Non-pigmented ciliary epithelial cell (primary cell): ENCODE results near the gene NOXO1.
A peak's percentile ranks its signal among the peaks of the same experiment; 100 is the strongest.
"Not testable (repeated sequence)": the region's sequence is repeated elsewhere in the genome, so short reads cannot be mapped to it uniquely, and the experiment has no call there.

Source experiments
- DNase-seq: peaks from one replicate; pipeline ENCODE4 v3.0.0-alpha.2; 2010; ENCODE audit warnings: low read depth

NOXO1 gene

DNA sequence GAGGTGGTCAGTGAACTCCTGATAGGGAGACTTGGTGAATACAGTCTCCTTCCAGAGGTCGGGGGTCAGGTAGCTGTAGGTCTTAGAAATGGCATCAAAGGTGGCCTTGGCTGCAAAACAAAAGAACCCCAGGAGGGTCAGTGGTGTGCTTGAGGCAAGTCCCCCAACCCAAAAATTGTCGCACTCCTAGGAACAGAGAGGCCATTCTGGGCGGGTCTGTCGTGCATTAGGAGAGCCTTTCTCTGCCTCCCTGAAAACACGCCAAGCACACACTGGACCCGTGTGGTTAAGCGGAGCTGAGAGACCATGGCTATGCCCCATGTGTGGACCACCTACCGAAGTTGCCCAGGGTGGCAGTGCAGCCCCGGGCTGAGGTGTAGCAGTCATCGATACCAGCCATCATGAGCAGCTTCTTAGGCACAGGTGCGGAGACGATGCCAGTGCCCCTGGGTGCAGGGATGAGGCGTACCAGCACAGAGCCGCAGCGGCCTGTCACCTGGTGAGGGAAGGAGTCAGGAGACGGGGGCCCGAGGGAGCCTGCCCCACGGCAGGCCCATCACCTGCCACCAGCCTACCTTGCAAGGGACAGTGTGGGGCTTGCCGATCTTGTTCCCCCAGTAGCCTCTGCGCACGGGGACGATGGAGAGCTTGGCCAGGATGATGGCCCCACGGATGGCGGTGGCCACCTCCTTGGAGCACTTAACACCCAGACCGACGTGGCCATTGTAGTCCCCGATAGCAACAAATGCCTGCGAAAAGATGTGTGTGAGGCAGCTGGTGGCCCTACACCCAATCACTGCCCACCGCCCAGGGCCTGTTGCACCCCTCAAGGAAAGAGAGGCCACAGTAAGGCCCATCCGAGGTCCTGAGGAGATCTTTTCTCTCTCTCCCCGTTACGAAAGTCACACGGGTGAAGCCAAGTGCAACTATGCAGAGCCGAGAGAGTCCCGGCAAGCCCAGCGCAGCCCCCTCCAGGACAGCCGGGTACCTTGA lies 18.8 kb downstream of the NOXO1 start:
- not testable (repeated sequence) for DNase-seq

DNA sequence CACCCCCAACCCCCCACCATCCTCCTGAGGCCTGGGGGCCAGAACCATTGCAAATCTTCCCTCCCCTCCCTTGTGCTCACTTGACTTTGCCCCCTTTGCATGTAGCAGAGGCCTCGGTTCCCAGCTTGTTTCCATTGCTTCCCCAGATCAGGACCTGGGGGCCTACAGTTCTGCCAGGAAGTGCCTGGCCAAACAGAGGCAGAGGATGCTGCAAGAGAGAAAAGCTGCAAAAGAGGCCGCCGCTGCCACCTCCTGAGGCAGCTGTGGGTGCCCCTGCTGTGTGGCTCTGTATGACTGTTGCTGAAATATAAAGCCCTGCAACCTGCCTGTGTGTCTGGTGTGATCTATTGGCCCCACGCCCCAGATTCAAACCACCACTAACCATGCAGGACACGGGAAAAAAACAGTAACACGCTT lies 19.6 kb downstream of the NOXO1 start:
- no peak for DNase-seq

DNA sequence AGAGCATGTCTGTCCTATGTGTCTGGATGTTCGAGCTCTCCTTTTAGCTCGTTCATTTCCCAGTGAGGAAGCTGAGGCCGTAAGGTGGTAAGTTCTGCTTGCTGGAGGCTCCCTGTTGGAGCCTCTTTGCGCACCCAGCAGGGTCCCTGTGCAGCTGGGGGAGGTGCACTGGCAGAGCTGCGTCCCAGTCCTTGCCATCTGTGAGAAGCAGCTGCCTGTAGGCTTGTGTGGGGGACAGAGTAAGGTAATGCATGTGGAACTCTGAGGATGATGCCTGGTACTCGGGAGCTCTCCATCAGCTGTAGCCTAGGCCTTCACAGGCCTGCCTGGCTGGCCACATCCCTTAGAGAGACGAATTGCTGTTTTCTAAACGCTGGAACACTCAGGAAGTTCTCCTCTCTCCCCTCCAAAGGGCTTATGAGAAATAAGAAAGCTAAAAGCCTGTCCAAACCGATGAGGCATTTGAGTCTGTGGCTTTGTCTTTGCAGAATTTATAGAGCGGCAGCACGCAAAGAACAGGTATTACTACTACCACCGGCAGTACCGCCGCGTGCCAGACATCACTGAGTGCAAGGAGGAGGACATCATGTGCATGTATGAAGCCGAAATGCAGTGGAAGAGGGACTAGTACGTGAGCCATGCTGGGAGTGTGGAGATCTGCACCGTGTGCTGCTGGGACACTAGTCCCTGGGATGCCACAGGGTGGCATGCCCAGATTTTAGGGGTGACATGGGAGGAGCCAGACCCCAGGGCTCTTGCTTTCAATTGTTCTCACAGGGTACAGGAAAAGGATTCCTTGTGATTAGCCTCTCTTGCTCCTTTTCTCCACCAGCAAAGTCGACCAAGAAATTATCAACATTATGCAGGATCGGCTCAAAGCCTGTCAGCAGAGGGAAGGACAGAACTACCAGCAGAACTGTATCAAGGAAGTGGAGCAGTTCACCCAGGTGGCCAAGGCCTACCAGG lies 20.3 kb downstream of the NOXO1 start:
- no peak for DNase-seq

DNA sequence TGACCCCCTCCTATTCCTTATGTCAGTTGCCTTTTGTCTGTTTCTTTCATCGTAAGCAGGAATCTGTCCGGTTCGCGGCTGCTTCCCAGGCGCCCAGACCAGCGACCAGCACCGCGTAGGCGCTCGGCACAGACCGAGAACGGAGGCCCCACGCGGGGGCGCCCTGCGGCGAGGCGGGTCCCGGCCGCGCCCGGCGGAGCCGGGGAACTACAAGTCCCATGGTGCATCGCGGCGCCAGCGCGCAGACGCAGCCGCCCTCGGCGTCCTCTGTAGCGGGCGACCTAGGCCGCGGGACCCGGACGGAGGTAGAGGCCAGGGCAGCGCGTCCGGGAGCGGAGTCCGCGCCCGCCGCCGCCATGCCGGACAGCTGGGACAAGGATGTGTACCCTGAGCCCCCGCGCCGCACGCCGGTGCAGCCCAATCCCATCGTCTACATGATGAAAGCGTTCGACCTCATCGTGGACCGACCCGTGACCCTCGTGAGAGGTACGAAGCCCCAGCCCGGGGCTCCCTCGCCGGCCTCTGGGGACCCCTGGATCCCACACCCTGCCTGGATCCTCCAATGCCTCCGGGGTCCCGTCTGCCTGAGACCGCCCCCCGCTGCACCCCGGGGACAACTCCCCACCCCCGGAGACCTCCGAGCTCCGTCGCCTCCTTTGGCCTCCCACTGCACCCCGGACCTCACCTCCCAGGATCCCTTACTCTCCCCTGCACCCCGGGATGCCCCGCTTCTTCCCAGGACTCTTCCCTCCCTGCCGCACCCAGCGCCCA lies 21.8 kb downstream of the NOXO1 start, which contains the start of gene NDUFB10:
Gene NDUFB10, plus strand, starts transcription at position 270 of the 771 bp plus-strand sequence. Its CDS starts 87 bp downstream, at position 357.
- no peak for DNase-seq

DNA sequence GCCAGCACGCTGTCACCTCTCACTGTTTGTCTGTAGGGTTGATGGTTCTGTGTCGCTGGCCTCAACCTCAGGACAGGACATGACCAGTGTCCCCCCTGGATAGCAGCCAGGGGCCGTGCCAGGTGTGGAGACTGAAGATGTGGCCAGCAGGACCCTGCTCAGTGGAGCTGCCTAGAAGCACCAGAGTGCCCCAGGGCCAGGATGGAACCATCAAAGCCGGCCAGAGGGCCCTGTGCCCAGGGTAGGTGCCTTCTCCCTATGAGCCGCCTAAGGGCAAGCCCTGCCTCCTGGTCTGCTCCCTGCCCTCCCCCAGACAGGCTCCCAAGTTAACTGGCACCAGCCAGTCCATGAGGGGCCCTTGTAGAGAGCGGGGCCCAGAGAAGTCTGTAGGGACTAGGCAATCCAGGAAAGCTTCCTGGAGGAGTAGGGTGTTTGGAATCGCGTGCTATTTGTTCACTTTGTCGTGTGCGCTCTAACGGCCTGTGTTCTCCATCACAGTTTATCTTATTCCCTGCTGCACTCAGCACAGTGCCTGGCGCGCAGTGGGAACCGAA lies 22.5 kb downstream of the NOXO1 start:
- no peak for DNase-seq

DNA sequence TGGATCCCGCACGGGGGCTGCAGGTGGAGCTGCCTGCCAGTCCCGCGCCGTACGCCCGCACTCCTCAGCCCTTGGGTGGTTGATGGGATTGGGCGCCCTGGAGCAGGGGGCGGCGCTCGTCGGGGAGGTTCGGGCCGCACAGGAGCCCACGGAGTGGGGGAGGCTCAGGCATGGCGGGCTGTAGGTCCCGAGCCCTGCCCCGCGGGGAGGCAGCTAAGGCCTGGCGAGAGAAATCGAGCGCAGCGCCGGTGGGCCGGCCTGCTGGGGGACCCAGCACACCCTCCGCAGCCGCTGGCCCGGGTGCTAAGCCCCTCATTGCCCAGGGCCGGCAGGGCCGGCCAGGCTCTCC lies 23.2 kb downstream of the NOXO1 start:
- not testable (repeated sequence) for DNase-seq

DNA sequence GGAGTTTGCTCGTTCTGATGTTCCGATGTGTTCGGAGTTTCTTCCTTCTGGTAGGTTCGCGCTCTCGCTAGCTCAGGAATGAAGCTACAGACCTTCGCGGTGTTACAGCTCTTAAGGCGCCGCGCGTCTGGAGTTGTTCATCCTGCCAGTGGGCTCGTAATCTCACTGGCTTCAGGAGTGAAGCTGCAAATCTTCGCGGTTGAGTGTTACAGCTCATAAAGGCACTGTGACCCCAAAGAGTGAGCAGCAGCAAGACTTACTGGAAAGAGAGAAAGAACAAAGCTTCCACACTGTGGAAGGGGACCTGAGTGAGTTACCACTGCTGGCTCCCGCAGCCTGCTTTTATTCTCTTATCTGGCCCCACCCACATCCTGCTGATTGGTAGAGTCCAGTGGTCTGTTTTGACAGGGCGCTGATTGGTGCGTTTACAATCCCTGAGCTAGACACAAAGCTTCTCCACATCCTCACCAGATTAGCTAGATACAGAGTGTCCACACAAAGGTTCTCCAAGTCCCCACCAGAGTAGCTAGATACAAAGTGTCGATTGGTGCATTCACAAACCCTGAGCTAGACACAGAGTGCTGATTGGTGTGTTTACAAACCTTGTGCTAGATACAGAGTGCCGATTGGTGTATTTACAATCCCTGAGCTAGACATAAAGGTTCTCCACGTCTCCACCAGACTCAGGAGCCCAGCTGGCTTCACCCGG lies 23.7 kb downstream of the NOXO1 start:
- DNase-seq = not testable (repeated sequence)

DNA sequence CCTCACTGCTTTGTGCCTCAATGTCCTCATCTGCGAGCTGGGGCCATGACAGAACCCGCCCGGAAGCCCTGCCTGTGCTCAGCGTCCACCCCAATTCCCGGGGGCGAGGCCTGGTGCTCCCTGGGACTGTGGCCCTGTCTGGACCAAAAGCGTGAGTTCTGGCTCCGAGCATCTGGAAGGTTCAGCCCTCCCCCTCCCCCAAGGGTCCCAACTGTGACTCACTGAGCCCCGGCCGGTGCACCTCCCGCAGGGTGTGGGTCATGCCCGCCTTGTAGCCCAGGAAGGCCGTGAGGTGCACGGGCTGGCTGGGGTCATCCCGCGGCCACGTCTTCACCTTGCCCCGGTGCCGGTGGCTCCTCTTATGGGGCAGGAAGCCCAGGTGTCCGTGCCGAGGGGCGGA lies 27.5 kb downstream of the NOXO1 start:
- no peak for DNase-seq

DNA sequence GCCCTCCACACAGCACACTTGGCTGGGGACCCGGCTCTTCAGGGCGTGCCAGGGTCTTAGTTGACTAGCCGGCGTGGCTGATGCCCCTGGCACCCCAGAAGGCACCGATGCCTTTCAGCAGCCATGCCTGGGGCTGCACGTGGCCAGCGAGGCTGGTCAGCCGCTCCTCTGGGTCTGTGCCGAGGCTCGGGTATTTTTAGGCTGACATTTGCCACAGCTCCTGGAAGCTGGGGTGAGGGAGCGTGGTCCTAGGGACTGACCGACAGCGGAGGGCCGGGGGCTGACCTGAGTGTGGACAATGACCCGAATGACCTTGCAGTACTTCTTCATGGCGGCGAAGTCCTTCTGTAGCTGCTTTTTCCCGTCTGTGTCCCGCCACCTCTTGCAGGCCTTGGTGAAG lies 30.7 kb downstream of the NOXO1 start:
- DNase-seq = no peak

DNA sequence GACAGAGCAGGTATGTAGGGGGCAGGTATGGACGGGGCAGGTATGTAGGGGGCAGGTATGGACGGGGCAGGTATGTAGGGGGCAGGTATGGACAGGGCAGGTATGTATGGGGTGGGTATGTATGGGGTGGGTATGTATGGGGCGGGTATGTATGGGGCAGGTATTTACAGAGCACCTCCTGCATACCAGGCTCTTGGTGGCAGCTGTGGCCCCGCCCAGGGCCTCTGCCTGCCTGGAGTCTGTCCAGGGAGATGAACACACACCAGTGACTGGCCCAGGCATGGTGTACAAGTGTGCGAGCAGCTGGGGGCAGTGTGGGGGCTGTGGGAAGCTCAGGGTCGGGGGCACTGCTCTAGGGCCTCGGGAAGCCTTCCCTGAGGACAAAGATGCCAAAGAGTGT lies 31.2 kb downstream of the NOXO1 start:
- DNase-seq = no peak

DNA sequence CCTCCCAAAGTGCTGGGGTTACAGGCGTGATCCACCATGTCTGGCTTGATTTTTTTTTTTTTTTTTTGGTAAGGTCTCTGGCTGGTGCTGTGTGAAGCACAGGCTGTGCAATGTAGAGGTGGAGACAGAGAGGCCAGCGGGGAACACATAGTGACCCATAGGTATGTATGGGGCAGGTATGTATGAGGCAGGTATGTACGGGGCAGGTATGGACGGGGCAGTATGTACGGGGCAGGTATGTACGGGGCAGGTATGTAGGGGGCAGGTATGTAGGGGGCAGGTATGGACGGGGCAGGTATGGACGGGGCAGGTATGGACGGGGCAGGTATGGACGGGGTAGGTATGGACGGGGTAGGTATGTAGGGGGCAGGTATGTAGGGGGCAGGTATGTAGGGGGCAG lies 31.8 kb downstream of the NOXO1 start:
- DNase-seq = no peak

DNA sequence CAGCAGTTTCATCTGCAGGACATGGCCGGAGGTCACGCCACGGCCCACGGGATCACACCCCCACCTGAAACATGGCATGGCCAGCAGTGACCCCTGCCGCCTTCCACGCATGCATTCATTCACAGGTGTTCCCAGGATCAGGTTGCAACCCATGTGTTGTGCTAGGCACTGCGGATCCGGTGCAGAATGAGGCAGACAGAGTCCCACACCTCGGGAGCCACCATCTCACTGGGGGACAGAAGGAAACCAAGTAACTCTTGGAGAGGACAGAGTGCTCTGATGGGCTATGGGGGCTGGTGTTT lies 33.9 kb downstream of the NOXO1 start:
- DNase-seq = no peak

DNA sequence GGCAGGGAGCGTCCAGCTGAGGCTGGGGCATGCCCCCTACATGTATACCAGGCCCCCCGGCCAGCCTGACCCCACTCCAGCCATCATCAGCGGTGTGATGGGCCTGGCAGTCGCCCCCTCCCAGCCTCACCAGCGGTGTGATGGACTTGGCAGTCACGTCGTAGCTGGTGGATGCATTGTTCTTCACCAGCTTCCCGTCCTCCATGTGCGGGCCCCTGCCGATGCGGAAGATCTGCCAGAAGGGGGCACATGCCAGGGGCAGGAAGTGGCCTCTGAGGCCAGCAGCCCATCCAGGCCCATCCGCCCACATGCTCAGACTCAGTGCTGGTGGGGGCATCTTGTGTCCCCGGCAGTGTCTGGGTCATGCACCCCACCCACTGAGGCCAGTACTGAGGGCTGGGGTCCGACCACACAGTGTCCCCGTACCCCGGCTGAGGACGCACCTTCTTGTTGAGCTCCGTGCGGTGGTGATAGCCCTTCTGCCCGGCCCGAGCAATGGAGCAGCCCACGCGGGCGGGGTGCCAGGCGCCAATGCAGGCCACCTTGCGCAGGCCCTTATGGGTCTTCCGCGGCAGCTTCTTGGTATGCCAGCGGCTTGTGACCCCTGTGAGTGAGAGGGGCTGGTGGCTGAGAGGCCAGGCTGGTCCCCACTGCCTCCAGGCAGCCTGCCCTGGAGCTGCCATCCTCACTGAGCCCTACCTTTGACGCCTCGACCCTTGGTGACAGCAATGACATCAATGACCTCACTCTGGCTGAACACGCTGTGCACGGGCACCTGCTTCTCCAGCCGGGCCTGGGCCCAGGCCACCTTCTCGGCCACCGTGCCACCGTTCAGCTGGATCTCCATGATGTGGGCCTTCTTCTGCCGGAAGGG lies 34.5 kb downstream of the NOXO1 start:
- DNase-seq = no peak

DNA sequence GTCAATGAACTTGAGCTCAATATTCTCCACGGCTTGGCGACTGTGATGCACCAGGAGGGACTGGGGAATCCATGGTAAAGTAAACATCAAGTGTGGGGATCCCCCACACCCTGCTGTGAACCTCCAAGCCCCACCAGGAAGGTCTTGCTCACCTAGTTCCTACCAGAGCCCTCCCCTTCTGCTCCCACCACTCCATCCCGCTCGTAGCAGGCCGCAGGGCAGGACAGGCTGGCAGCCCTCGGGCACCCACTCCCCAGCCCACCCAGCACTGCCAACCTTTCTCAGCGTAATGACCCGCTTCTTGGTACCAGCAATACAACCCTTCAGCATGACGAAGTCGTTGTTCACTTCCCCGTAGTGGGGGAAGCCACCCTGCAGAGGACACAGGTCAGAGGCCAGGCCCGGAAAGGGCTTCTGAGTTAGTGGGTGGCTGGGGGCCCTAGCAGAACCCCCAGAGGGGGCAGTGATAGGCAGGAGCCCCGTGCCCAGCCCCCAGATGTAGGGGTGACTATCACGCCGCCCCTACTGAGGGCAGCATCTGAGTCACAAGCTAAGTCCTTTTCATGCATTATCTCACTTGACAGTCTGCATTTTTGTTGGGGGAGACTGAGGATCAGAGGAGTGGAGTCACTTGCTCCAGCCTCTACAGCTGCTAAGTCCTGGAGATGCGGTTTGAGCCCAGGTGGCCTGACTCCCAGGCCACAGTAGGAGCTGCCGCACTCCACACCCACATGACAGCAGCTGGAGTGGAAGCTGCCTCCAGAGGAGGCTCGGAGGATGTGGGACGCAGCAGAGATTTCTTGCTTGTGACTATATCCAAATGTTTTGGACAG lies 35.5 kb downstream of the NOXO1 start:
- DNase-seq = no peak

DNA sequence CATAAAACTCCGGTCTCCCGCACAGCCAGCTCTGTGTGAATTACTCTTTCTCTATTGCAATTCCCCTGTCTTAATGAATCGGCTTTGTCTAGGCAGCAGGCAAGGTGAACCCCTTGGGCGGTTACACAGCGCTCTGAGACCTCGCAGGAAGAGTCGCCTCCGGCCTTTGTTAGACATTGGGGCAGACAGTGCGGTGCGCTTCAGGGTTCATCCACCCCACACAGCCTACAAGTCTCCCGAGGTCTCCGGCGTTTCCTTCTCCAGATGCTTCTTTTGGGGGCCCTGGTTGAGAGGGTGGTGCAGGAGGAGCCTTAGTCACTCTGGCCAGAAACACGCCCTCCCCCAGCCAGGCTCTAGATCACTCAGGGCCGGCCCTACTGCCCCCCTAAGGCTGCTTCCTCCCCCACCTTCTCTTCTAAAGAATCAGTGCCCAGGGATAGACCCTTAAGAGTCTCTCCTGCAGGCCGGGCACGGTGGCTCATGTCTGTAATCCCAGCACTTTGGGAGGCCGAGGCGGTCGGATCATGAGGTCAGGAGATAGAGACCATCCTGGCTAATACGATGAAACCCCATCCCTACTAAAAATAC lies 36.6 kb downstream of the NOXO1 start:
- no peak for DNase-seq

DNA sequence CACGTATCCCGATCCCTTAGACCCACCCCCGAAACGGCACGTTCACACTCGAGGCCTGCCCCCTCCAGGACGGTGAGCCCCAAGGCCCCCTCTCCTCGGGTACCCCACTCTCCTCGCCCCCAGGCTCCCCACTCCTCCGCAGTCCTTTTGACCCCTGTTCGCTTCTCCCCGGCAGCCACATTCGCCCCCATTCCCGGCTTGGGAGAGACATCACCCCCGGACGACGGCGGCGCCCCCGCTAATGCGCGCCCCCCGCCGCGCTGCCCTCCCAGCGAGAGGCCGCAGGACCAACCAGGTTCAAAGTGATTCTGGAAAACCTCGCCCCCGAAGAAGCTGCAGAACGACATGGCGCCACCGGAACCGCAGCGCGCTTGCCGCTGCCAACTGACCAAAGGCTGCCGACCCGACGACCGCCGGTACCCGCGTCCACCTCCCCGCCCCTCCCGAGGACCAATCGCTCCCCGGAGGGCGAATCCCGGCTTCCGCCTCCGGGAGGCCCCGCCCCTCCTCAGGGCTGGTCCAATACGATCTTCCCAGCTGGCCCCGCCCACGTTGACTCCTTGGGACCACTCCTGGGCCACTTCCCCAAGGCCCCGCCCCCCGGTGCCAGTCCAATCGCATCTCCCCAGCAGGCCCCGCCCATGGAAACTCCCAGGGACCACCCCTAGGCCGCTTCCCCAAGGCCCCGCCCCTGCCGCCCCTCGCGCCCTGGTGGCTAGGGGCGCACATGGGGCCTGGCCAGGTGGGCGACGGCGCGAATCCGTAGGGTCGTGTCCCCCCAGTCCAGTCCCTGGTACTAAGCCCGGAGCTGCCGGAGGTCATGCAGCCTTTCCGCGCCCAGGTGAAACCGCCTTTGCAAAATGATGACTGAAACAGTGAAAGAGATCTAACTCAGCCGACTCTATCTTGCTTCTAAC lies 38.2 kb downstream of the NOXO1 start, which contains the start of gene MSRB1:
Gene MSRB1, minus strand, starts transcription at position 390 of the 917 bp plus-strand sequence. Its CDS starts 43 bp downstream, at position 347.
- peak; percentile 88 for DNase-seq

DNA sequence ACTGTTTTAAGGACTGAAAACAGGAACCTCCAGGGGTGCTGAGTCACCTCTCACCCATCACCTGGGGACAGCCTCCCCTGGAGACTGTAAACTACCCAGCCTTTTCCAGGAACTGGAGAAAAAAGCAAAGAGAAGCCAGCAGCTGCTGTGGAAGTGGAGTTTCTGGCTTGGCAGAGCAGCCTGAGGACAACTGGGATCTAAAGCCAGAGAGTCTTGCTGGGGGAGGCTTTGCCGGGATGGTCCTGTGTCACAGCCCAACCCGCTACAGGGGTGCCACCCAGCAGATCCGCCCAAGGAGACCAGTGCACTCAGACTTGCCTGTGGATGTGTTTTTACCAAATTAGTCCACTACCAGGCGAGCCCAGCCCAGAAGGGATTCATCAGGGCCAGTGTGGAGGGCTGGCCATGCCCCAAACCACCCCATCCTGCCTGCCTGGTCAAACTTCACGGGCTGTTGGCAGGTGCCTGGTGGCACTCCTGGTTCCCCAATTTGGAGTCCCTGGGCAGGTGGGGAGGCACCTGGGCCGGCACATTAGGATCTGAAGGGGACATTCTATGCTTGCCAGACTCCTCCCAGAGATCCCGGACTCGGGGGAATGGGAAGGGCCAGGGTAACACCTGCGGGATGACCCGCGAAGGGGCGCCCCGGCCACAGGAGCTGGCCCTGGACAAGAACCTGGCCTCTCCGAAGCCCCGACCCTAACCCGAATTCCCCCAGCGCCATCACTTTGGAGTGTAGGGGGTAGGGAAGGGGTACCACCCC lies 39.0 kb downstream of the NOXO1 start:
- no peak for DNase-seq
